Activated CD4-positive, alpha-beta T cell treated with anti-CD3 and anti-CD28 coated beads, Interleukin-2, amount 50 U/mL, for 24 hours (primary cell): Measurements from ENCODE around the gene SEPTIN5.
"Not testable (repeated sequence)": the region's sequence is repeated elsewhere in the genome, so short reads cannot be mapped to it uniquely, and the experiment has no call there.

Experiments used
- DNase-seq, 2 donors: peaks; one replicate each; pipeline ENCODE4 v3.0.0-alpha.2; 2020; ENCODE audit warnings: low read depth in 1 of 2, low spot score in 1 of 2

The SEPTIN5 gene

GRCh38 chr22:19714312-19715187, at the start of gene SEPTIN5:
Gene SEPTIN5 (plus strand): TSS chr22:19714503. CDS start chr22:19714589, 86 bp downstream.
- no peak for DNase-seq

GRCh38 chr22:19664951-19665783, 49.1 kb upstream of the SEPTIN5 start:
- no peak for DNase-seq

- no peak for DNase-seq
Observed at GRCh38 chr22:19665784-19666672, 48.3 kb upstream of the SEPTIN5 start.

GRCh38 chr22:19666673-19667593, 47.4 kb upstream of the SEPTIN5 start:
- DNase-seq = no peak

GRCh38 chr22:19667872-19668740, 46.2 kb upstream of the SEPTIN5 start:
- DNase-seq = no peak

- no peak for DNase-seq
Observed at GRCh38 chr22:19668748-19669147, 45.6 kb upstream of the SEPTIN5 start.

GRCh38 chr22:19669570-19669969, 44.7 kb upstream of the SEPTIN5 start:
- no peak for DNase-seq

GRCh38 chr22:19671316-19671715, 43.0 kb upstream of the SEPTIN5 start:
- DNase-seq = no peak

GRCh38 chr22:19672054-19672776, 42.1 kb upstream of the SEPTIN5 start:
- DNase-seq = no peak

- no peak for DNase-seq
Observed at GRCh38 chr22:19673660-19674059, 40.6 kb upstream of the SEPTIN5 start.

GRCh38 chr22:19674129-19674928, 40.0 kb upstream of the SEPTIN5 start:
- no peak for DNase-seq

GRCh38 chr22:19674929-19675253, 39.4 kb upstream of the SEPTIN5 start:
- DNase-seq = no peak

- DNase-seq = no peak
Observed at GRCh38 chr22:19675428-19675827, 38.9 kb upstream of the SEPTIN5 start.

- DNase-seq = not testable (repeated sequence)
Observed at GRCh38 chr22:19676437-19676836, 37.9 kb upstream of the SEPTIN5 start.

- DNase-seq = no peak
Observed at GRCh38 chr22:19678949-19679521, 35.3 kb upstream of the SEPTIN5 start.

- DNase-seq = peak; percentile 11 to 13
Observed at GRCh38 chr22:19679522-19680101, 34.7 kb upstream of the SEPTIN5 start.

- no peak for DNase-seq
Observed at GRCh38 chr22:19680287-19680881, 33.9 kb upstream of the SEPTIN5 start.
